ENCODE data around the gene CD300A.

The CD300A gene

DNA sequence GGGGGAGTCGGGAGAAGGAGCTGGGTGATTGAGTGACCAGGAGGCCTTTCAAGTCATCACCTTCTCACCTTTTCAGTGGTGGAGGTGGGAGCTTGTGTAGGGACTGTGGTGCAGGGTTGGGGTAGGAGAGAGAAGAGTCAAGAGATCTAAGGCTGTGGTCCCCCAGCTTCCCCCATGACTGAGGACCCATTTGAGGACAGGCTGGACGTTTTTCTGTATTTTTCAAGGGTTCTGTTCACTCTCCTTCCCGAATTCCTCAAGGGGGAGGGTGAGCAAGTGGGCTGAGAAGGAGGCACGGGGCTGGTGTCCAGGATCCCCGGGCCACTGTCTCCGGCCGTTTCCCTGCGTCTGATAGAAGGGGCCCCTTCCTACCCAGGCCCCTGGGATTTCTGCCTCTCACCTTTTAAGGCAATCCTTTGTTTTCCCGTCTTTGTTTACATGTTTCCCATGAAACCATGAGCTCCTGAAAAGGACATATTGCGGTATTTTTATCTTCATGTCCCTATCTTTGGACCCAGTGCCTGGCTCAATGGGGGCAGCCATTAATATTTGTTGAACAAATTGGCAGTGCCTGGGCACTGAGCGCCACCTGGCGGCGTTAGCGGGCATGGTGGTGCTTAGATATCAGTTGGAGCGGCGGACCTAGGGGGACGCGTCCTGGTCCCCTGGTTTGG is 9.2 kb upstream of the CD300A start:
- DNase-seq, result peak; percentile 79 to 81

DNA sequence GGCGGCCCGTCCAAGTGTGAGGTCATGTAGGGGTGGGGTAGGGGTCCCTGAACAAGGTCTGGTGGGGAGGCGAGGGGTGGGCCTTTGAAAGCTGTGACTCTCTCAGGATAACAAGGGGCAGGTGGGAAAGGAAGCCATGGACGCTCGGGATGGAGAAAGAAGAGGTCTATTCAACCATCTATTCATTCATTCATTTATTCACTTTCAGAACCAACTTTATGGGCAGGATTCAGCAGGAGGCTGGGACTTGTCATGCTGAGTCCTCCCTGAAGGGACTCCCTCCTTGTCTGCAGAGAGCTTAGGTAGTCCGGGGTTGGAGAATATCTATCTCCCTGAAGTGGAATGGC is 8.6 kb upstream of the CD300A start:
- no peak for DNase-seq

DNA sequence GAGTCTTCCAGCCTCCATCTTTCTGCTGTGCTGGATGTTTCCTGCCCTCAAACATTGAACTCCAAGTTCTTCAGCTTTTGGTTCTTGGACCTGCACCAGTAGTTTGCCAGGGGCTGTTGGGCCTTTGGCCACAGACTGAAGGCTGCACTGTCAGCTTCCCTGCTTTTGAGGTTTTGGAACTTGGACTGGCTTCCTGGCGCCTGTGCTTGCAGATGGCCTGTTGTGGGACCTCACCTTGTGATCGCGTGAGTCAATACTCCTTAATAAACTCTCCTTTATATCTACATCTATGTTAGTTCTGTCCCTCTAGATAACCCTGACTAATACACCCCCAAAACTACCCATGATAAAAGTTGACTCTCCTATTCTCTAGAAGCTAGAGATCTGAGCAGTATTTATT is 7.6 kb upstream of the CD300A start:
- DNase-seq, result no peak

DNA sequence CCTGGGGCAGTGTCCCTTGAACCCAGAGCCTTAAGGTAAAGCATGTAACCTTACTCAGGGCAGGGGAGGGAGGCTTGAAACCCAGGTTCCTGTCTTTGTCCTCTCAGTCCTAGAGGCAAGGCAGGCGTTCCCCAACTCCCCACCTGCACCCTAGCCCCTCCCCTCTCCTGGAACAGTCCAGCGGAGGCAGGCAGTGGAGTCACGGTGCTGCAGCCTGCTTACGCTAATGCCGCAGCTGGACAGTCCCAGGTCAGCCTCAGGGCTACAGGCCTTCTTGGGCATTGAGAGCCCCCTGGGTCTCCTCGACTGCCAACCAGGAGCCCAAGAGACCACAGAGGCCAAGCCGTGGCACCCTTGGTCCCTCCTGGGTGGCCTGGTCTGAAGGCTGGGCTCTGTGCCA is 6.8 kb upstream of the CD300A start:
- DNase-seq, result no peak

DNA sequence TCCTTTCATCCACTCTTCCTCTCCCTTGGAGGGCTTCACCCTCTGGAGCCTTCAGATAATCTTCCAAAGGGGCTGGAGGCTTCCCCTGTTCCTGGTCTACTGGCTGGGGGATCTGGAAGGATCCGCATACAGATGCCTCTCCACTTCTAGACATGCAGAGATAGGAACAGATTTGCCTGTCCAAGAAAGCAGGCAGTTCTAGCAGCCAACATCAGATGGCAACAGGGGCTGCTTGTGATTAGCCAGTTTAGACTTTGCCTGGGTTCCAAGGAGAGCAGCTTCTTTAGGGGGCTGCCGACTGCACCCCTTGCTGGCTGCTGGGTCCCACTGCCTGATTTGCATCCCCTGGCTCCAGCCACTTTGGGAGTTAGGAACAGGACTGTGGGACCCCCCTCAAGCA is 6.2 kb upstream of the CD300A start:
- no peak for DNase-seq

DNA sequence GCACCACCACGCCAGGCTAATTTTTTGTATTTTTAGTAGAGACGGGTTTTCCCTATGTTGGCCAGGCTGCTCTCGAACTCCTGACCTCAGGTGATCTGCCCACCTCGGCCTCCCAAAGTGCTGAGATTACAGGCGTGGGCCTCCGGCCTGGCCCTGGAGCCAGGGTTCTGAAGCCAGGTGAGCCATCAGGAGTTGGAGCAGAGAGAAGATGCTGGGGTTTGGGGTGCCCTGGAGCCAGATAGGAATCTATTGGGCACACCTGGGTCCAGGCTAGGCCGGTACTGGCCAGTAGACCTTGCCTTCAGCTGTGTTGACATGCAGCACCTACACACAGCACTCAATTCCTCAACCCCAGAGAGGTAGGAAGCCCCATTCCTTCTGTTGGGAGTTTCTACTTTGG is 5.4 kb upstream of the CD300A start:
- DNase-seq, result no peak

DNA sequence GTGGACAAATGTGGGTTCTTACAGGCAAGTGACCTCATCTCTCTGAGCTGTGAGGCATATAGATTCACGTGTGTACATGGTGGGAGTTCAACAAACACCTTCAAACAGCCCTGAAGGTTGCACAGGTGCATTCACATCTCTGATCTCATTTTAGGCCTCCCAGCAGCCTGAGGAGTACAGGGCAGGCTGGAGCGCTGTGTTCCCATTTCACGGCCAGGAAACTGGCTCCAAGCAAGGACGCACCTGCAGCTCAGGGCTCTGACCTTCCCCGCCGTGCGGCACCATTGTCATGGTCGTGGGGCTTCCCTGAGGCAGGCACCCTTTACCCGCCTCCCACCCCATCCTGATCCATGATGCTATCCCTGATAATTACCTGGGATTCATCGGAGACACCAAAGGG is 4.8 kb upstream of the CD300A start:
- no peak for DNase-seq

DNA sequence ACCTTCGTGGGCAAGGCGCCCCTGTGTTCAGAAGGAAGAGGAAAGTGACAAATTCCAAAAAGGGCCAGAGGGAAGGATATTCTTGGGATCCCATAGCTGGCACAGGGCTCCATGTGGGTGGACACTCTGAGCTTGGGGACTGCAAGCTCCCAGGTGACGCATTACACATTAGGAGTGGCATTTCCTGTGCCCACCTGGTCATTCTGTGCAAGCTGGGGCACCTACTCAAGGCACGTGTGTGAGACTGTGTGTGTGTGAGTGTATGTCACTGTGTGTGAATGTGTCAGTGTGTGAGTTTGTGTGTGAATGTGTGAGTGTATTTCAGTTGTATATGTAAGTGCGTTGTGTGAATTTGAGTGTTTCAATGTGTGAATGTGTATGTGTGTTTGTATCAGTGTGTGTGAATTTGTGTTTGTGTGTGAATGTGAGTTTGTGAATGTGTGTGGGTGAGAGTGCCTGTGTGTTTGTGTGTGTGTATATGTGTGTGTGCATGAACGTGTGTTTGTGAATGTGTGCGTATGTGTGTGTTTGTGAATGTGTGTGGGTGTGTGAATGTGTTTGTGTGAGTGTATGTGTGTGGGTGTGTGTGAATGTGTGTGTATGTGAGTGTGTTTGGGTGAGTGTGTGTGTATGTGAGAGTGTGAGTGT is 1.6 kb upstream of the CD300A start:
- no peak for DNase-seq

DNA sequence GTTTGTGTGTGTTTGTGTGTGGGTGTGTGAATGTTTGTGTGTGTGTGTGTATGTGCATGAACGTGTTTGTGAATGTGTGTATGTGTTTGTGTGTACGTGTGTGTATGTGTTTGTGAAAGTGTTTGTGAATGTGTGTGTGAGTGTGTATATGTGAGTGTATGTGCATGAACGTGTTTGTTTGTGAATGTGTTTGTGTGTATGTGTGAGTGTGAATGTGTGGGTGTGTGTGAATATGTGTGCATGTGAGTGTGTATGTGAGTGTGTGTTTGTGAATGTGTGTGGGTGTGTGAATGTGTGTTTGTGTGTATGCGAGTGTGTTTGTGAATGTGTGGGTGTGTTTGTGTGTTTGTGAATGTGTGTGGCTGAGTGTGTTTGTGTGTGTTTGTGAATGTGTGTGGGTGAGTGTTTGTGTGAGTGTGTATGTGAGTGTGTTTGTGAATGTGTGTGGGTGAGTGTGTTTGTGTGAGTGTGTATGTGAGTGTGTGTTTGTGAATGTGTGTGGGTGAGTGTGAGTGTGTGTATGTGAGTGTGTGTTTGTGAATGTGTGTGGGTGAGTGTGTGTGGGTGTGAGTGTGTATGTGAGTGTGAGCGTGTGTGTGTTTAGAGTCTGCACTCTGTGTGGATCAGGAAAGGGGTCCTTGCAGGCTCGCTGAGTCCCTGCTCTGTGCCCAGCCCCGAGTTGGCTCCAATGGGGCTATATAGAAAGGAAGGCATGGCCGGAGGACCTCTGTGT is 890 bp upstream of the CD300A start:
- DNase-seq, result no peak

DNA sequence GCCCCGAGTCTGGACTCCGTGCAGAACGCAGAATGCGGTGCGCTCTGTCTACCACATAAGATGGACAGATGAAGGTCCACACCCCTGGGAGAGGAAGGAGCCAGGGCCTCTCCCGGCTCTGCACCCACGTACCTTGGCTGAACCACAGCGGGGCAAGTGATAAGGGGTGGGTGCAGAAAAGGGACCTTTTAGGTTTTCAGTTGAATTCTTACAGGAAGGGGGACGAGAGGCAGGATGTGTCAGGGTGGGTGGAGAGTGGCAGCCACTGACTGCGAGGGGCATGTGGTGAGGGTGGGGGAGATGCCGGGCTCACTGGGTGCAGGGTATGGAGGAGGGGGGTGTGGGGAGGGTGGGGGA is 372 bp downstream of the CD300A start:
- peak in 1 of 2 experiments; percentile 31 for DNase-seq

DNA sequence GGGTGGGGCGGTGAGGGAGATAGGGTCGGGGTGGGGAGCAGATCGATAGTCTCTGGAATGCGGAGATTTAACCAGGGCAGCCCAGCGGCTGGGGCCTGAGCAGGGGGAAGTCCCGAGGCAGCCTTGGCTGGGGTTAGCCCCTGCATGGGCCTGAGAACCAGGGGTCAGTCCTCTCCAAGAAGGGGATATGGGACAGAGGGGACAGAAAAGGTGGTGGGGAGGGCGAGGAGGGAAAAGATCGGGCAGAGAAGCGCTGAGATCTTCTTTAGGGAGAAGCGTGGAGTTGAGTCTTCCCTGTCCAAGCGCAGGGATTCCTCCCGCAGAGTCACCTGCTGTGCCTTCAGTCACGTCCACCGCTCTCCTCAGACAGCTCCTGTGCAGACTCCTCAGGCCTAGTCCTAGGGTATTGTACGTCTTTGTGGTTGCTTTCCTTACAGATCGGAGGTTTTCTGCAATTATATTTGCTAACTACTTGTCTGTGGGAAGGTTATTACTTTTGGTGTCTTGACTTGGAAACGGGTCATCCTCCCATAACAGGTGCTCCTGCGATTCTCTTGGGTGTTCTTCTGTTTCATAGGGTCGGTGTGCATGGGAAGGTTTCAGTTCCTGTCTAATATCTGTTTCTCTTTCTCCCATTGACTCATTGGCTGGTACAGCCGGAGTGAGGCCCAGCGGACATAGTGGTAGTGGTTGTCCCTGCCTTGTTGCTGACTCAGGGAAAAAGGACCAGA is 952 bp downstream of the CD300A start:
- DNase-seq, result peak; percentile 38 to 41

DNA sequence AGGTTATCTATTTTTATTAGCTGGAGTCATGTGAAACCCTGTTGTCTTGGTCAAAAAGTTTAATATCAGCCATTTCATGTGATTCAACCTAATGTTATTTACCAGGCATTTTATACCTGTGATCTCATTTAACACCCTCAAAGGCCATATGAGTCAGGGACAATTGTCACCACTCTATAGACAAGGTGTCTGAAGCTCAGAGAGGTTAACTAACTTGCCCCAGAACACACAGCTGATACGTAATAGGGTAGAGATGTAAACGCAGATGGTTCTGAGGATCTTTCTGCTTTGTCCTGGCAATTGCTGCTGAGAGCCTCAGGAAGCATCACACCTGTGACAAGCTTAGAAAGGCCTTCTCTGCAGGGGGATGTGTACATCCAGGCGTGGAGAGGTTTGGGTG is 4.9 kb downstream of the CD300A start:
- DNase-seq, result no peak

DNA sequence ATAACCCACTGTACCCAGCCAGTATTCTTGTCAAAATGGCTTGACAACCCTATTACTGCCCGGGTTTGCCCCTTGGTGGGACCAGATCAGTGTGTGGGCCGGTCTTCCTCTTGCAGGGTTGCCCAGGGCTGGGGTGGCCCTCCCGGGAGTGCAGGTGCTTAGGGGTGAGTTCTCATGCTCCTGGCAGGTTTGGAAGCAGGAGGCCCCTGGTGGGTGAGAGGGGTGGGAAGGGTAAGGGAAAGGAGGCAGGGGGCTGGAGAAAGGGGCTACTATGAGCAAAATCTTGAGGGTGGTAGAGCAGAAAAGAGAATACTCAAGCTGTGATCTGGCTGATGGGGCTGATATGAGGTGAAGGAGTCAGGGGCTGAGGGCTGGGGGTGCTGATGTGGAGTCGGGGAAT is 6.5 kb downstream of the CD300A start:
- no peak for DNase-seq

DNA sequence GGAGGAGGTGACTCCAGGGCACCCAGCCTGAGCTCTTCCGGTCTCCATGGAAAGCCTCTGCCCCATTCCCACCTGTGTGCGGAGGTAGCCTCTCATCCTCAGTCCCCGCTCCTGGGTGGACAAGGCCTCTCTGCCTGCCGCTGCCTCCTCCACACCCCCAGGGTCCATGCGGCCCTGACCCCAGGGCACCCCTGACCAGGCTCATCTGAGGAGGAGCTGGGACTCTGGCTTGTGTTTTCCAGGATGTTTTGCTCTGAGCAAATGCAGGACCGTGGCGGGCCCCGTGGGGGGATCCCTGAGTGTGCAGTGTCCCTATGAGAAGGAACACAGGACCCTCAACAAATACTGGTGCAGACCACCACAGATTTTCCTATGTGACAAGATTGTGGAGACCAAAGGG is 6.9 kb downstream of the CD300A start:
- no peak for DNase-seq

DNA sequence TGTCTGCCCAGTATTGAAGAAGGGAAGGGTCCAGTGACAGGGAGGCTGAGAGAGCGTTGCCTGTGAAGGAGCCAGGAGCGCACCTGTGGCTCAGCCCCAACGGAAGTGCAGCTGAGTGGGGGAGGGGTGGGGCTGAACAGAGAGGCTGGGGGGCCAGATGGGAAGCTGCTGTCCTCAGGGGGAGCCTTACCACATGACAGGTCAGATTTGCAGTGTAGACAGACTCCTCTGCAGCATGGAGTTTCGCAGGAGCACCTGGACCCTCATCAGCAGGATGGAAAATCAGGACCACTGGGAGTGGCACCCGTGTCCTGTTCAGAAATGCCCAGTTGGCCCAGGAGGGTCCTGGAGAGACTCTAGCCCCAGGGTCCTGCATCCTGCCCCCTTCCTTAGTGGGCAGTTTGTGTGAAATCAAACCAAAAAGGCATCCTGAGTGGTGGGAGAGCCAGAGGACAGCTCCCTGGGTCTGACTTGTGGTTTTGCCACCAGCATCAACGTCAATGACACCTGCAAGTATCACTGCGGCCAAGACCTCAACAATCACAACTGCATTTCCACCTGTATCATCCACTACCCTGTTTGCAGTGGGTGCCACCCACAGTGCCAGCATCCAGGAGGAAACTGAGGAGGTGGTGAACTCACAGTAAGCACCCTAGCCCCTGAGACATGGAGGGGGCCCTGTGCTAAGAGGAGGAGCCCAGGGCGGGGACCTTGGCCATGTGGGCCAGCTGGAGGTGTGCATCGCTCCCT is 7.8 kb downstream of the CD300A start:
- DNase-seq, result no peak

DNA sequence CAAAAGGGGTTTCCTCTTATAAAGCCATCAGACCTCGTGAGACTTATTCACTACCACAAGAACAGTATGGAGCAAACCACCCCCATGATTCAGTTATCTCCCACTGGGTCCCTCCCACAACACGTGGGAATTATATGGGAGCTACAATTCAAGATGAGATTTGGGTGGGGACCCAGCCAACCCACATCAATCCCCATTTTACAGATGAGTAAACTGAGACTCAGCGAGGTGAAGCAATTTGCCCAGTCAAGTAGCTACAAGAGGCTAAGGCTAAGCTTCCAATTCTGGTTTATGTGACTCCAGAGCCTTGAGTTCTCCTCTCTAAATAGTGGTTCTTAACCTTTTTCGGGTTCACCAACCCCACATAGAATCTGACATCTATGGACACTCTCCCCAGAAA is 8.8 kb downstream of the CD300A start:
- no peak for DNase-seq

DNA sequence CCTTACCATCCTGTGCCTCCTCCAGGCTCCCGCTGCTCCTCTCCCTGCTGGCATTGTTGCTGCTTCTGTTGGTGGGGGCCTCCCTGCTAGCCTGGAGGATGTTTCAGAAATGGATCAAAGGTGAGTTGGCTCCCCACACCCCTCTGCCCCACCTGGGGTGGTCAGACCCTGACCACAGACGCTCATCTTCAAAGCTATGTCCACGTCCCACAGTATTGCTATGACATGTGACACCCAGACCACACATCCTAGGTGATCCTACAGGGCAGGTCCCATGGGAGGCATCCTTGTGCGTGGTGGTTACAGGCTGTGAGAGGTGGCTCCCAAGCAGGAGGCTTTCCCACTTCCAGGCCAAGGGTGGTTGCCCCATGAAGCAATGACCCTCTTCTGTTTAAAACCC is 11.0 kb downstream of the CD300A start:
- DNase-seq, result no peak

DNA sequence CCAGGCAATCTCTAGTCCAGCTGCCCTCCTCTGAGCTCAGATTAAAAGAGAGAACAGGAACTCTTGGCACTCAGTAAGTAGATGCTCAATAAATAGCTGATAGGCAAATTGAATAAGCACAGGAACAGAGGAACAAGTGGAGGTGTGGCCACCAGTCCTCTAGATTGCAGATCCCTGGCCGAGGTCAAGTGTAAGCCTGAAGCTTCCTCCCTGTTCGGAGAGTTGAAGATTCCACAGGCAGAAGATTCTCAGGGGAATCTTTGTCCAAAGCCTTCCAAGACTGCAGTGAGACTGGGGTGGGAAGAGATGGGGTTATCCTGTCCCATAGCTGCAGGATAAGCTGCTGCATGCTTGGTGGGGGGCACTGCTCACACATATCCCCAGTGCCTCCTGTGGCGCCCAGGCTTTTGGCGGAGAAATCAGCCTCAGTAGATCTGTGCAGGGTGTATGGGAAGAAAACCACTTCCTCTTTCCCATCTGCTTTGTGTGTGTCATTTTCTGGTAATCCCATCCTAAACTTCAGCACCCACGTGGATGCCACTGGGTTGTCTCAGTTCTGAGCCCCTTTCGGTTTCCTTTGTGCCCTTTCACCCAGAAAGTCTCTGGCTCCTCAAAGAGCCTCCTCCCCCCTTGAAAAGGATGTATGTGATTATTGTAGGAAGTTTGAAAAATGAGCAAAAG is 12.1 kb downstream of the CD300A start:
- DNase-seq, result peak; percentile 24 to 47

DNA sequence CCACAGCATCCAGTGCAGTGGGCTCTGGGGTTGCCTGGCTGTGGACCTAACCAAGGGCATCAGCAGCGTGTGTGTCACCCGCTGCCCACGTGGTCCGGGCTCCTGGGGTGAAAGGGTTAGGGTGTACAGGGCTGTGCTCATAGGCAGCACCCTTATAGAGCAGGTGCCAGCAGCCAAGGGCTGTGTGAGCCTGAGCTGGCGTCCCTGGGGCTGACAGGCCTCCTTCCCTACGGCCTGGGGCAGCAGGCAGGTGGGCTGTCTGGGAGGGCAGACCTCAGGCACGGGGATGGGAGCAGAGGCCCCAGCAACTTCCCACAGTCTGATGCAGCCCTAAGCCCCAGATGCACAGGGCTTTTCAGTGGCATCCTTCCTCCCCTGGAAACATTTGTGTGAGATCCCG is 13.9 kb downstream of the CD300A start:
- no peak for DNase-seq

DNA sequence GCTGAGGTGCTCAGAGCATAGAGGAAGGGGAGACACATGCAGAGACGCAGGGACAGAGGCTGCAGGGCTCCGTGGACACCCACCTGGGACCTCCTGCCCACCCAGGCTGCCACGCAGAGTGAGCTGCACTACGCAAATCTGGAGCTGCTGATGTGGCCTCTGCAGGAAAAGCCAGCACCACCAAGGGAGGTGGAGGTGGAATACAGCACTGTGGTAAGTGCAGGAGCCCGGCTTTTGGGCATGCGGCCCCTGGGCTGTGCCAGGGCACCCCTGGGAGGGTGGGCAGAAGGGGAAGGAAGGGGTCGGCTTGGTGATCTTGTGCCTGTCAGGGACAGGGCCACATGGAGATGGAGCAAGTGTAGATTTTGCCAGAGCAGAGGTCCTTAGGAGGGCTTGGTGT is 15.2 kb downstream of the CD300A start:
- DNase-seq, result no peak

DNA sequence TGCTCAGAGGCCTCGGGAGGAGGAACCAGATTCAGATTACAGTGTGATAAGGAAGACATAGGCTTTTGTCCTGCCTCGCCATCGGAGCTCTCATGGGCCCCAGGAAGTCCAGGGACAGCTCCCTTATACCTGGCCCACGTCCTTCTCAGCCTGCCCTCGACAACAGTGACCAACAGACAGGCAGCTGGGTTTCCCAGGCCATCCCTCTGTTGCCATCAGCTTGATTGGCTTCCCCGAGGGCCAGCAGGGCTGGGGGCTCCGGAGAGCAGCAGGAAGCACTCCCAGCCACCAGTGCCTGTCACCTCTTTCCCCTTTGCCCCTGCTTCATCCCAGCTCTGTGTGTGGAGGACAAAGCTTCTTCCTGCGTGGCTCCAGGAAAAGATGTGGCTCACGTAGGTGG is 17.6 kb downstream of the CD300A start:
- no peak for DNase-seq

DNA sequence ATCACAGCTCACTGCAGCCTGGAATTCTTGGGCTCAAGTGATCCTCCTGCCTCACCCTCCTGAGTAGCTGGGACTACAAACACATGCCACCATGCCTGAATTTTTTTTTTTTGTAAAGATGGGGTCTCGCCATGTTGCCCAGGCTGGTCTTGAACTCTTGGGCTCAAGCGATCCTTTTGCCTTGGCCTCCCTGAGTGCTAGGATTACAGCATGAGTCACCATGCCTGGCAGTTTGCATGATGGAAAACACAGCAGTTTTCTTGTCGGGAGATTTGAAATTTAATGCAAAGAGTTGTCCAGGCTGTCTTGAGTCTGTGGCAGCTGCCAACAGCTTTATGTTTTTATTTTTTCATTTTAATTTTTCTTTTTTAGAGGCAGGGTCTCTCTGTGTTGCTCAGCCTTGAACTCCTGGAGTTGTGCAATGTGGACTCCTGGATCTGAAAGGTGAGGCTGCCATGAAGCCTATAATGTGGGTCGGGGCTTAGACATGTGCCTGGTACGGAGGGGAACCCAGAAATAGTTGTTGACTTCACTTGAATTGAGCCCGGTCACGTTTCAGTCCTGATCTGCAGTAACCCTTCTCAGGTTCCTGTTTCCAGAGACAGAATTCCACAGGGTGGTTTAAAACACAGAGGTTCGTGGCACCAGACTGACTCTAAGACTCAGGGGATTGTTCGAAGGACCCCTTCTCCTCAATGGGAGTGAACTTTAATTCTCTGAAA is 18.7 kb downstream of the CD300A start:
- no peak for DNase-seq
